GM13976 (cell line): ENCODE data around the gene SLC7A6.

Experiments used
- DNase-seq: peaks from one replicate; pipeline ENCODE4 v3.0.0; 2012; ENCODE audit warnings: low spot score
- in situ Hi-C: fragments of 300-500 bp; cut with MboI; formaldehyde crosslinking; loops from one replicate; pipeline ENCODE4 v1.12.0; 2022; ENCODE audit warnings: low sequenced_read_pairs, mixed read lengths, inconsistent platforms; ENCODE audit not compliant: unreplicated experiment
- TF ChIP-seq, protein P1 (sequence below): IDR thresholded peaks from 2 replicates; pipeline ENCODE4 v1.5.1; 2012; ENCODE audit warnings: borderline replicate concordance, mild to moderate bottlenecking; ENCODE audit not compliant: insufficient read depth; ENCODE audit errors: extremely low read depth, missing control alignments, control extremely low read depth

Gene SLC7A6

DNA sequence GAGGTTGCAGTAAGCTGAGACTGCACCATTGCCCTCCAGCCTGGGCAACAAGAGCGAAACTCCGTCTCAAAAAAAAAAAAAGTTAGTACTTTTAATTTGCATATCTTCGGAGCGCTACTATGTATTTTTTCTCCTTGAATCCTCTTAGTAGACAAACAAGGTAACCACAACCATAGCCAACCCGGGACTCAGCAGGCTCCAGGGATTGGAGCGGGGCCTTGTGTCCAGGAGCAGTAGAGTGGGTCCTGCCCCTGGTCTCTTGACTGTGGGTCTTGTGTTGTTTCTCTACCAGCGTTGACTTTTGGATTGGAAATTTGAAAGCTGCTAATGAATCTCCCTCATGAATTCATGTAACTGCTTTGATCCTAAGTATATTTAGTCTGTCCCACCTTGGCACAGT lies 78.8 kb downstream of the SLC7A6 start:
- TF ChIP-seq, protein P1, sequence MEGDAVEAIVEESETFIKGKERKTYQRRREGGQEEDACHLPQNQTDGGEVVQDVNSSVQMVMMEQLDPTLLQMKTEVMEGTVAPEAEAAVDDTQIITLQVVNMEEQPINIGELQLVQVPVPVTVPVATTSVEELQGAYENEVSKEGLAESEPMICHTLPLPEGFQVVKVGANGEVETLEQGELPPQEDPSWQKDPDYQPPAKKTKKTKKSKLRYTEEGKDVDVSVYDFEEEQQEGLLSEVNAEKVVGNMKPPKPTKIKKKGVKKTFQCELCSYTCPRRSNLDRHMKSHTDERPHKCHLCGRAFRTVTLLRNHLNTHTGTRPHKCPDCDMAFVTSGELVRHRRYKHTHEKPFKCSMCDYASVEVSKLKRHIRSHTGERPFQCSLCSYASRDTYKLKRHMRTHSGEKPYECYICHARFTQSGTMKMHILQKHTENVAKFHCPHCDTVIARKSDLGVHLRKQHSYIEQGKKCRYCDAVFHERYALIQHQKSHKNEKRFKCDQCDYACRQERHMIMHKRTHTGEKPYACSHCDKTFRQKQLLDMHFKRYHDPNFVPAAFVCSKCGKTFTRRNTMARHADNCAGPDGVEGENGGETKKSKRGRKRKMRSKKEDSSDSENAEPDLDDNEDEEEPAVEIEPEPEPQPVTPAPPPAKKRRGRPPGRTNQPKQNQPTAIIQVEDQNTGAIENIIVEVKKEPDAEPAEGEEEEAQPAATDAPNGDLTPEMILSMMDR: no peak
- in situ Hi-C loops: no loop called here
- no peak for DNase-seq

DNA sequence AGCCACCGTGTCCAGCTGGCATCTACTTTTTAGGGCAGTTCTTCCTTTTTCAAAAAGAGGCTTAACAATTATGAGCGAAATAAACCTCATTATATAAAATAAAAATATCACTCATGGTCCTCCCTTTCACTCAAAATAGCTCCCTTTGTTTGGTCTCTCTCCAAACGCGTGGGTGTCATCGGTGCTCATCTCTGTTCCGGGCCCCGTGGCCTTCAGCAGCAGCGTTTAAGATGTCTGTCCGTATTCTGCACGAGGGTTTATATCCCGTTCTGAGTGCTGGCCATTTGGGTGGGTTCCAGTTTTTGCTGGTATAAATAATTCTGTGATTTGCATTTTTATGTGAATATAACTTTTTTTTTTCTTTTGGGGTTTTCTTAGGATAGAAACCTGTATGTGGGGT lies 79.9 kb downstream of the SLC7A6 start:
- in situ Hi-C loops: no loop called here
- TF ChIP-seq, protein P1: no peak
- DNase-seq: no peak

DNA sequence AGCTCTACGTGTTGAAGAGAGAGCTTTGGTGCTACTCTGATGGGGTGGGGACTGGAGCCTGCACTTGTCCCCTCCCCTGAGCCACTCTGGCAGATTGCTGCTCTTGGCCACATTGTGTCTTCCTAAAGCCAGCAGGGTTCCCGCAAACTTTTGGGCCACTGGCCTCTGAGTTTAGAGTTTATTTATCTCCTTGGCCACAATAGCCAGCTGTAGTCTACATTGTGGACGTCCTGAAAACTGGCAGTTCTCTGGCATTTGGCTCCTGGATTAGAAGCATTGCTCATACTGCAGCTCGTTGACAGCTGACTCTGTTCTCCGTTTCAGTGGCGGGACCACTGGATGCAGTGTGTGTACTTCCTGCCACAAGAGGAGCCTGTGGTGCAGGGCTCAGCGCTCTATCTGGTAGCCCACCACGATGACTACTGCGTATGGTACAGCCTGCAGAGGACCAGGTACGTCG lies 81.1 kb downstream of the SLC7A6 start:
- in situ Hi-C loops: no loop called here
- DNase-seq: no peak
- TF ChIP-seq, protein P1: no peak

DNA sequence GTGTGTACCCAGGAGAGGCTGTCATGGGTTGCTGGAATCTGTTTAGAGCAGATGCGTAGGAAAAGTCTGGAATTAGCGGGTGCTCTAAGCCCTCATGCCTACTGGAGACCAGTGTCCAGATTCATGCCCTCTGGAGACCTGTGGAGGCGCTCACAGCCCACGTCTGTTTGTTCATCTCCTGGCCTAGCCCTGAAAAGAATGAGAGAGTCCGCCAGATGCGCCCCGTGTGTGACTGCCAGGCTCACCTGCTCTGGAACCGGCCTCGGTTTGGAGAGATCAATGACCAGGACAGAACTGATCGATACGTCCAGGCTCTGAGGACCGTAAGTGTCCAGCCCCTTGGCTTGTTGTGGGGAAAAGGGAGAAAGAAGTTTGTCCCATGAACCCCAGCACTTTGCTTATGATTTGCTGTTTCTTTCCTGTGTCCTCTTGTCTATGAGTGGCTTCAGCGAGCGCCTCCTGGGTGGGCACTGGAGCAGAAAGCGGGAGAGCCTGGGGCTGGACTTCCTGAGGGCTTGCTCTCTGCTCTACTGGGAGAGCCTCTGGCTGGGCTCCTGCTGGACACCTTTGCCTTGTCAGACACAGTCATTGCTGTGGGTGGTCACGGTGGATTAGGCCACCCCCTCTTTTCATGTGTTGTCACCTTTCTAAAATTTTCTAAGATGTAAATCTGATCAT lies 81.8 kb downstream of the SLC7A6 start:
- DNase-seq: no peak
- TF ChIP-seq, protein P1: no peak
- in situ Hi-C loops: no loop called here

DNA sequence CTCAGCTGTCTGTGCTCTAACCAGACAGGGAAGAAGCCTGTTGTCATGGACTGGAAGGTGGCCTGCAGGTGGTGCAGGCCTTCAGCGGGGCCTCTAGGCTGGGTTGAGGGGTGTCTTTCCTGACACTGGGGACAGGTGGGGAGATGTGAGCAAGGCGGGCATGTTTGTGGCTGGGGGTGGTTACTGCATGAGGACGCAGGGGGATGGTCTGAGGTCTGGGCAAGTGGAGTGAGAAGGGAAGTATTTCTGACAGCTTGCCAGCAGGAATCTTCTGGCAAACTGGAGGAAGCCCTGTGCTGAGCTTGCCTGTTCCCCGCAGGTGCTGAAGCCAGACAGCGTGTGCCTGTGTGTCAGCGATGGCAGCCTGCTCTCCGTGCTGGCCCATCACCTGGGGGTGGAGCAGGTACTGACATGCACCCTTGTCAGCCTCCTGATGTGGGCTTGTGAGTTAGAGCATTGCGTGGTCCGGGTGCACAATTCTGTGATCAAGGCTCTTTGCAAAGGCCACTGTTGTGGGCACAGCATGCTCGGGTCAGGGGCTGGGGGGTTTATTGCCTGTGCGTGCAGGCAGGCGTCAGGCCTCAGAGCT lies 82.7 kb downstream of the SLC7A6 start:
- in situ Hi-C loops: no loop called here
- TF ChIP-seq, protein P1: no peak
- no peak for DNase-seq

DNA sequence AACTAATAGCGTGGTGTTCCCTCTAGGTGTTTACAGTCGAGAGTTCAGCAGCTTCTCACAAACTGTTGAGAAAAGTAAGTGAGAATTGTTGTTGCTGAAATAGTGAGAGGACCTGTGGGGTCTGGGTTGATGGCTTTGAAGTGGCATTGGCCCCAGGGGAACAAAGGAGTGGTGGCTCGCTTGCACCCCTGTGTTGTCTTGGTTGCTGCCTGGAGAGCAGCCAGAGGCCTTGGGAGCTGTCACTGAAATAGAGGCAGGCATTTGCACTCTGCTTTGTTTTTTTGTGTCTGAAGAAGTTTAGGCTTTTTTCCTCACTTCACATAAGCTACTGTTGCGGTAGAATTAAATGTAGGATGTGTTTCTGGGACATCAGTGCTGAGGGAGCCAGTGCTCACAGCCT lies 83.3 kb downstream of the SLC7A6 start:
- in situ Hi-C loops: no loop called here
- TF ChIP-seq, protein P1: no peak
- no peak for DNase-seq
